SK-N-SH (cell line): ENCODE results near the gene ABCE1. TPM values are rescaled to one million over a fixed set of nuclear protein-coding genes. Genes with fewer than 3 reads are reported as not detected.

Experiments
- CTCF ChIA-PET: fragments of 300-600, 350-600 bp; formaldehyde crosslinking; extraction: SDS; loops from one replicate; lab custom pipeline; 2021; lab: Yijun Ruan, JAX
- POLR2A ChIA-PET: fragments of 350-600 bp; sonication (Branson Sonifier 250); formaldehyde crosslinking; extraction: SDS; loops from one replicate; lab custom pipeline; 2020; ENCODE audit warnings: antibody characterized with exemption, inconsistent platforms; lab: Yijun Ruan, JAX
- DNase-seq: peaks from one replicate; pipeline ENCODE4 v3.0.0; 2012
- H2AFZ ChIP-seq: fragments of 200-600 bp; sonication (generic); 2 replicates; pipeline ENCODE4 v1.8.1; 2016; ENCODE audit warnings: antibody characterized with exemption, mild to moderate bottlenecking, low read depth
- H3F3A ChIP-seq: fragments of 200-600 bp; sonication (generic); replicated peaks from 2 replicates; pipeline ENCODE3; 2016; ENCODE audit warnings: antibody characterized with exemption, mild to moderate bottlenecking; ENCODE audit not compliant: insufficient read depth
- H3K27ac ChIP-seq, 2 experiments: fragments of 200-500 bp in 1 of 2; fragments of 200-600 bp in 1 of 2; sonication (Bioruptor generic) in 1 of 2; sonication (generic), shearing (Covaris generic) in 1 of 2; 2 replicates each; pipeline versions ENCODE4 v1.5.1 to v1.6.1; 2014 to 2016; ENCODE audit warnings: low read depth in 2 of 2, inconsistent platforms in 1 of 2, low read length in 1 of 2, mild to moderate bottlenecking in 1 of 2, mixed read lengths in 1 of 2
- H3K27me3 ChIP-seq: fragments of 200-600 bp; sonication (generic), shearing (Covaris generic); 2 replicates; pipeline ENCODE4 v1.6.1; 2016; ENCODE audit warnings: mixed run types; ENCODE audit not compliant: insufficient read depth
- H3K36me3 ChIP-seq, 2 experiments: fragments of 200-500 bp in 1 of 2; fragments of 200-600 bp in 1 of 2; sonication (Bioruptor generic) in 1 of 2; sonication (generic) in 1 of 2; replicated peaks in 1 of 2; 2 replicates each; pipeline versions ENCODE3 to v1.5.1; 2014 to 2016; ENCODE audit warnings: low read length in 1 of 2, mild to moderate bottlenecking in 1 of 2; ENCODE audit not compliant: insufficient read depth in 2 of 2, control insufficient read depth in 1 of 2
- H3K4me1 ChIP-seq, 2 experiments: fragments of 200-500 bp in 1 of 2; fragments of 200-600 bp in 1 of 2; sonication (Bioruptor generic) in 1 of 2; sonication (generic), shearing (Covaris generic) in 1 of 2; 2 replicates each; pipeline versions ENCODE4 v1.5.1 to v1.6.1; 2014 to 2016; ENCODE audit warnings: low read depth in 1 of 2, low read length in 1 of 2, mixed run types in 1 of 2; ENCODE audit not compliant: insufficient read depth in 2 of 2, control insufficient read depth in 1 of 2
- H3K4me2 ChIP-seq: fragments of 200-600 bp; sonication (generic), shearing (Covaris generic); 2 replicates; pipeline ENCODE4 v1.6.1; 2017; ENCODE audit warnings: mixed run types
- H3K4me3 ChIP-seq, 2 experiments: fragments of 200-500 bp in 1 of 2; fragments of 200-600 bp in 1 of 2; sonication (Bioruptor generic) in 1 of 2; sonication (generic), shearing (Covaris generic) in 1 of 2; 2 replicates each; pipeline versions ENCODE4 v1.5.1 to v1.8.1; 2014 to 2016; ENCODE audit warnings: low read depth in 2 of 2, inconsistent platforms in 1 of 2, low read length in 1 of 2, mild to moderate bottlenecking in 1 of 2, mixed read lengths in 1 of 2, moderate library complexity in 1 of 2
- H3K79me2 ChIP-seq: fragments of 200-600 bp; sonication (generic); 2 replicates; pipeline ENCODE4 v1.8.1; 2017; ENCODE audit warnings: mild to moderate bottlenecking; ENCODE audit not compliant: insufficient read depth
- H3K9ac ChIP-seq: fragments of 200-600 bp; sonication (generic); 2 replicates; pipeline ENCODE4 v1.6.1; 2017; ENCODE audit warnings: mixed run types
- H3K9me2 ChIP-seq: fragments of 200-600 bp; sonication (generic); 2 replicates; pipeline ENCODE4 v1.6.1; 2017; ENCODE audit warnings: mixed run types
- H3K9me3 ChIP-seq: fragments of 200-600 bp; sonication (generic); 2 replicates; pipeline ENCODE4 v1.6.1; 2017; ENCODE audit warnings: mixed run types, mild to moderate bottlenecking, moderate library complexity
- H4K20me1 ChIP-seq: fragments of 200-600 bp; sonication (generic); 2 replicates; pipeline ENCODE4 v1.6.1; 2017; ENCODE audit warnings: mild to moderate bottlenecking, mixed run types; ENCODE audit not compliant: insufficient read depth
- CTCF ChIP-seq: fragments of 200-600 bp; sonication (generic); IDR thresholded peaks from 2 replicates; pipeline ENCODE4 v1.6.1; 2017; ENCODE audit warnings: antibody characterized with exemption, mild to moderate bottlenecking, moderate library complexity
- ELF1 ChIP-seq: IDR thresholded peaks from 2 replicates; pipeline ENCODE4 v1.4.0; 2012
- EZH2phosphoT487 ChIP-seq: fragments of 200-600 bp; sonication (generic); IDR thresholded peaks from 2 replicates; pipeline ENCODE4 v1.6.1; 2017; ENCODE audit warnings: low read depth, mixed run types, mild to moderate bottlenecking, antibody characterized with exemption, moderate library complexity, borderline replicate concordance
- FOXM1 ChIP-seq: IDR thresholded peaks from 2 replicates; pipeline ENCODE4 v1.4.0; 2012; ENCODE audit warnings: low read depth, mild to moderate bottlenecking
- MAX ChIP-seq: IDR thresholded peaks from 2 replicates; pipeline ENCODE4 v1.4.0; 2012; ENCODE audit warnings: low read depth
- MEF2A ChIP-seq: IDR thresholded peaks from 2 replicates; pipeline ENCODE4 v1.4.0; 2012; ENCODE audit warnings: low read depth, borderline replicate concordance
- PBX3 ChIP-seq: IDR thresholded peaks from 2 replicates; pipeline ENCODE4; 2012
- RAD21 ChIP-seq: IDR thresholded peaks from 2 replicates; pipeline ENCODE4 v1.6.1; 2012; ENCODE audit warnings: mild to moderate bottlenecking, low read length
- RCOR1 ChIP-seq: fragments of 150-350 bp; IDR thresholded peaks from 2 replicates; pipeline ENCODE4 v1.6.1; 2017; ENCODE audit warnings: antibody characterized with exemption, low read length
- REST ChIP-seq: IDR thresholded peaks from 2 replicates; pipeline ENCODE4 v1.6.1; 2012; ENCODE audit warnings: mild to moderate bottlenecking, low read depth, low read length, moderate library complexity
- SIN3A ChIP-seq: IDR thresholded peaks from 2 replicates; pipeline ENCODE4 v1.6.1; 2012; ENCODE audit warnings: low read depth, mild to moderate bottlenecking, low read length, moderate library complexity, borderline replicate concordance
- SMC3 ChIP-seq: IDR thresholded peaks from 2 replicates; pipeline ENCODE4 v1.6.1; 2012; ENCODE audit warnings: low read depth, low read length, improper control_type of control experiment
- TAF1 ChIP-seq: IDR thresholded peaks from 2 replicates; pipeline ENCODE4 v1.6.1; 2012; ENCODE audit warnings: low read depth, mild to moderate bottlenecking, low read length, moderate library complexity, borderline replicate concordance
- TCF12 ChIP-seq: IDR thresholded peaks from 2 replicates; pipeline ENCODE4 v1.4.0; 2012
- TEAD4 ChIP-seq: IDR thresholded peaks from 2 replicates; pipeline ENCODE4 v1.4.0; 2012; ENCODE audit warnings: mild to moderate bottlenecking, borderline replicate concordance; ENCODE audit not compliant: insufficient read depth
- USF1 ChIP-seq: IDR thresholded peaks from 2 replicates; pipeline ENCODE4 v1.4.0; 2012; ENCODE audit warnings: low read depth, borderline replicate concordance
- YY1 ChIP-seq: IDR thresholded peaks from 2 replicates; pipeline ENCODE4 v1.4.0; 2012; ENCODE audit warnings: low read depth, mild to moderate bottlenecking
- WGBS: methylation state at CpG from one replicate; pipeline ENCODE4 v1.1.6; 2017; ENCODE audit warnings: low lambda C conversion rate; 5-methylcytosine and 5-hydroxymethylcytosine counted together
- polyA plus RNA-seq, 3 experiments: library from polyadenylated mRNA; depleted of rRNA; stranded (reverse); fragments of >200 nt; gene quantifications; 2 replicates each; pipeline ENCODE4 v1.2.3, GENCODE V29; 2012

The ABCE1 gene
- polyA plus RNA-seq, 1 of the 3 experiments (the other 2 are of a cell fraction): 48.3 TPM

GRCh38 chr4:145176641-145177432 is 78.7 kb downstream of the ABCE1 start:
- H3K36me3 ChIP-seq: peaks cover 13 to 19% of the 10 kb centered on the region in 2 experiments
- peak overlapping the region; percentile 89 for H3K4me2 ChIP-seq
- peak overlapping the region; percentile 62 to 74; a peak in 3 of 4 replicates for H3K4me3 ChIP-seq
- H3K4me1 ChIP-seq: peaks cover 0 to 17% of the 10 kb centered on the region in 2 experiments; a peak in 3 of 4 replicates
- POLR2A ChIA-PET: no interaction called here
- no peak overlapping the region for H2AFZ ChIP-seq
- H3F3A ChIP-seq: peaks cover 4% of the 10 kb centered on the region
- H3K79me2 ChIP-seq: peaks cover 78% of the 10 kb centered on the region
- TF ChIP-seq MAX: no peak
- no peak for TF ChIP-seq RCOR1
- no peak for TF ChIP-seq EZH2phosphoT487
- no peak for TF ChIP-seq TCF12
- no peak for TF ChIP-seq SMC3
- no peak for TF ChIP-seq TAF1
- no peak for TF ChIP-seq ELF1
- TF ChIP-seq YY1: no peak
- no peak for TF ChIP-seq FOXM1
- no peak for TF ChIP-seq CTCF
- no peak for TF ChIP-seq TEAD4
- no peak for TF ChIP-seq RAD21
- TF ChIP-seq, all 33 proteins: peak for 0
- no peaks in the 10 kb centered on the region for H3K9me2 ChIP-seq
- no peaks in the 10 kb centered on the region for H3K27me3 ChIP-seq
- peak overlapping the region; percentile 87; the same call in 1 of the 2 replicates for H3K9ac ChIP-seq
- CTCF ChIA-PET: interaction anchor here (0.8 kb wide), 1 partner anchor 23 kb away, joined by 3 read pairs; no protein-coding TSS in a partner anchor
- 83% methylated on average over 9 of the region's 9 CpGs for WGBS
- peaks cover 26% of the 10 kb centered on the region for H4K20me1 ChIP-seq
- H3K27ac ChIP-seq: peak overlapping the region; percentile 39 to 56; a peak in 3 of 4 replicates
- no peak for DNase-seq
- no peaks in the 10 kb centered on the region for H3K9me3 ChIP-seq

GRCh38 chr4:145177511-145177905 is 79.4 kb downstream of the ABCE1 start:
- Histone ChIP-seq H2AFZ (no peak overlapping the region), H3F3A (peaks cover 4% of the 10 kb centered on the region), H3K27ac (peak overlapping the region; percentile 55 to 56), H3K79me2 (peaks cover 71% of the 10 kb centered on the region), H3K9ac (peak overlapping the region; percentile 87; the same call in 1 of the 2 replicates), H3K9me2 (no peaks in the 10 kb centered on the region), H3K4me2 (peak overlapping the region; percentile 89), H3K4me3 (peak overlapping the region; percentile 62 to 74), H3K27me3 (no peaks in the 10 kb centered on the region), H3K36me3 (peaks cover 8 to 13% of the 10 kb centered on the region in 2 experiments), H4K20me1 (peaks cover 26% of the 10 kb centered on the region), H3K9me3 (no peaks in the 10 kb centered on the region)
- no peak for DNase-seq
- ChIA-PET CTCF (interaction anchor here (0.9 kb wide), 1 partner anchor 9 kb away, joined by 3 read pairs; no protein-coding TSS in a partner anchor), POLR2A (no interaction called here)
- TF ChIP-seq MAX (no peak), SIN3A (no peak), MEF2A (no peak), USF1 (no peak), REST (no peak), PBX3 (no peak), SMC3 (no peak), TCF12 (no peak)
- TF ChIP-seq, all 33 proteins: peak for 0
- H3K4me1 ChIP-seq: peaks cover 0 to 17% of the 10 kb centered on the region in 2 experiments; a peak in 3 of 4 replicates
- 20% methylated on average over 4 of the region's 4 CpGs for WGBS
